Liver (tissue), 9 donors: ENCODE measurements around the gene TIPRL. TPM values are rescaled to one million over a fixed set of nuclear protein-coding genes. Genes with fewer than 3 reads are reported as not detected.

Source experiments
- DNase-seq: peaks from one replicate; pipeline ENCODE4 v3.0.0-alpha.2; 2017; ENCODE audit warnings: low spot score
- H3K27ac ChIP-seq, 2 donors: one replicate each; pipeline ENCODE4 v1.7.0; 2013; ENCODE audit warnings: inconsistent platforms in 2 of 2, low read length in 2 of 2, control low read depth in 1 of 2, low read depth in 1 of 2, mild to moderate bottlenecking in 1 of 2
- H3K27me3 ChIP-seq, 4 donors: one replicate each; pipeline versions ENCODE4 v1.6.1 to v1.7.0; 2013; ENCODE audit warnings: low read length in 3 of 4, inconsistent platforms in 1 of 4, mild to moderate bottlenecking in 1 of 4, moderate library complexity in 1 of 4; ENCODE audit not compliant: control insufficient read depth in 4 of 4, insufficient read depth in 4 of 4
- H3K36me3 ChIP-seq, 4 donors: one replicate each; pipeline versions ENCODE4 v1.6.1 to v1.7.0; 2013; ENCODE audit warnings: low read length in 3 of 4, mild to moderate bottlenecking in 3 of 4, low read depth in 1 of 4, moderate library complexity in 1 of 4; ENCODE audit not compliant: control insufficient read depth in 4 of 4, insufficient read depth in 3 of 4
- H3K4me1 ChIP-seq, 4 donors: one replicate each; pipeline versions ENCODE4 v1.6.1 to v1.7.0; 2013; ENCODE audit warnings: low read length in 3 of 4, mild to moderate bottlenecking in 3 of 4, moderate library complexity in 1 of 4; ENCODE audit not compliant: control insufficient read depth in 4 of 4, insufficient read depth in 4 of 4
- H3K4me3 ChIP-seq, 3 donors: one replicate each; pipeline versions ENCODE4 v1.6.1 to v1.7.0; 2013; ENCODE audit warnings: low read length in 3 of 3, control low read depth in 1 of 3, low read depth in 1 of 3, mild to moderate bottlenecking in 1 of 3
- H3K9ac ChIP-seq, 2 donors: one replicate each; pipeline ENCODE4 v1.7.0; 2013; ENCODE audit warnings: low read length in 2 of 2, mild to moderate bottlenecking in 2 of 2, moderate library complexity in 2 of 2, control low read depth in 1 of 2, low read depth in 1 of 2
- H3K9me3 ChIP-seq, 4 donors: one replicate each; pipeline versions ENCODE4 v1.6.1 to v1.7.0; 2013; ENCODE audit warnings: low read length in 3 of 4; ENCODE audit not compliant: control insufficient read depth in 4 of 4
- EGR1 ChIP-seq, 2 donors: IDR thresholded peaks; 2 replicates each; pipeline ENCODE4 v1.6.1; 2016 to 2018; ENCODE audit warnings: antibody characterized with exemption in 2 of 2, low read depth in 2 of 2
- FOXA1 ChIP-seq: IDR thresholded peaks from 2 replicates; pipeline ENCODE4 v1.6.1; 2016; ENCODE audit warnings: antibody characterized with exemption
- GABPA ChIP-seq, 2 donors: IDR thresholded peaks in 1 of 2; conservative IDR thresholded peaks in 1 of 2; 2 replicates each; pipeline ENCODE4 v1.6.1; 2016; ENCODE audit warnings: antibody characterized with exemption in 2 of 2, mild to moderate bottlenecking in 1 of 2, moderate library complexity in 1 of 2
- HNF4A ChIP-seq, 2 donors: conservative IDR thresholded peaks; 2 replicates each; pipeline ENCODE4 v1.6.1; 2016; ENCODE audit warnings: antibody characterized with exemption in 2 of 2, mild to moderate bottlenecking in 2 of 2
- NR2F2 ChIP-seq: IDR thresholded peaks from 2 replicates; pipeline ENCODE4 v1.6.1; 2016; ENCODE audit warnings: antibody characterized with exemption
- RAD21 ChIP-seq, 2 donors: IDR thresholded peaks; 2 replicates each; pipeline ENCODE4 v1.6.1; 2016; ENCODE audit warnings: antibody characterized with exemption in 2 of 2, mild to moderate bottlenecking in 2 of 2
- REST ChIP-seq: IDR thresholded peaks from 2 replicates; pipeline ENCODE4 v1.6.1; 2016; ENCODE audit warnings: antibody characterized with exemption, mild to moderate bottlenecking
- RXRA ChIP-seq, 2 donors: IDR thresholded peaks; 2 replicates each; pipeline ENCODE4 v1.6.1; 2017 to 2018; ENCODE audit warnings: antibody characterized with exemption in 2 of 2, mild to moderate bottlenecking in 1 of 2
- SP1 ChIP-seq: IDR thresholded peaks from 2 replicates; pipeline ENCODE4 v1.6.1; 2018; ENCODE audit warnings: antibody characterized with exemption, mild to moderate bottlenecking
- TAF1 ChIP-seq: conservative IDR thresholded peaks from 2 replicates; pipeline ENCODE4 v1.6.1; 2016; ENCODE audit warnings: antibody characterized with exemption, mild to moderate bottlenecking
- YY1 ChIP-seq: IDR thresholded peaks from 2 replicates; pipeline ENCODE4 v1.6.1; 2016; ENCODE audit warnings: antibody characterized with exemption, mild to moderate bottlenecking
- ZBTB33 ChIP-seq: IDR thresholded peaks from 2 replicates; pipeline ENCODE4 v1.6.1; 2016; ENCODE audit warnings: antibody characterized with exemption
- WGBS: extraction: QIAGEN DNeasy Blood & Tissue Kit; methylation state at CpG from one replicate; pipeline ENCODE4 v1.1.7; 2013; 5-methylcytosine and 5-hydroxymethylcytosine counted together
- polyA plus RNA-seq, 2 donors: library from polyadenylated mRNA; stranded (reverse) in 1 of 2; unstranded in 1 of 2; fragments of 200-250 nt in 1 of 2; fragments of >200 nt in 1 of 2; fragmentation: Nextera tagmentation in 1 of 2; extraction: Ambion mirVana in 1 of 2; gene quantifications; one replicate each; pipeline versions ENCODE4 v1.2.1 to v1.2.3, GENCODE V29; 2013 to 2015
- total RNA-seq, 2 donors: library from RNA; depleted of rRNA; stranded (reverse); fragments of >200 nt; gene quantifications; one replicate each; pipeline ENCODE4 v1.2.3, GENCODE V29; 2014
- TF ChIP-seq, protein P1 (sequence below): IDR thresholded peaks from 2 replicates; pipeline ENCODE4 v1.6.1; 2016; ENCODE audit warnings: antibody characterized with exemption
- TF ChIP-seq, protein P2 (sequence below): fragments of 150-350 bp; IDR thresholded peaks from 2 replicates; pipeline ENCODE4 v1.5.1; 2017; ENCODE audit warnings: improper control_type of control experiment, low read depth, low read length; ENCODE audit not compliant: missing input control
- donor health status: healthy.
- donor health status: healthy.
- donor health status: healthy.
- donor health status: healthy.
- donor health status: healthy.

TIPRL gene
- total and polyA plus RNA-seq, 4 donors, result 11.2 to 20.0 (median 13.0) TPM

DNA sequence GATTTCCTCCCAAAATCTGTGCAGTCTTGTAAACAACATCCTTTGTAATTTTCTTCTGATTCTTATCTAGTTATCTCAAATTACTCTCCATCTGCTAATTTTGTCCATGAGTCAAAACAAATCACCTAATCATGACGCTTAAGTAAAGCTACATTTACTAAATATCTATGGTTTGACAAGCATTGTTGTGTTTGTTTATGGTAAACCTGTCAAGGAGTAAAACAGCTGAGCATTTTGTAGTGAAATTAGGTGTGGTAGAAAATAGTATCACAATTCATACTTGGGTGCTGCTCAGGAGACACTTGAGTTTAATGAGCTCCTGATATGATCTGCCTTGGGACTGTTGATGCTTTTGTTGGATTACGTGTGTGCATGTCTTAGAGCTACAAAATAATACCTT, 11.6 kb downstream of the TIPRL start:
- no peak for DNase-seq
- Histone ChIP-seq H3K4me1 (no peaks in the 10 kb centered on the region), H3K4me3 (no peak overlapping the region), H3K9me3 (no peaks in the 10 kb centered on the region), H3K27me3 (no peaks in the 10 kb centered on the region), H3K36me3 (peaks cover 4 to 28% (median 18%) of the 10 kb centered on the region in 4 donors), H3K9ac (no peak overlapping the region), H3K27ac (no peak overlapping the region)
- WGBS, result 97% methylated on average over 2 of the region's 2 CpGs
- TF ChIP-seq, protein P1, sequence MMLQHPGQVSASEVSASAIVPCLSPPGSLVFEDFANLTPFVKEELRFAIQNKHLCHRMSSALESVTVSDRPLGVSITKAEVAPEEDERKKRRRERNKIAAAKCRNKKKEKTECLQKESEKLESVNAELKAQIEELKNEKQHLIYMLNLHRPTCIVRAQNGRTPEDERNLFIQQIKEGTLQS, result no peak
- no peak for TF ChIP-seq REST
- TF ChIP-seq HNF4A (conservative IDR thresholded peaks at IDR 0.05), result no peak
- TF ChIP-seq SP1, result no peak
- no peak for TF ChIP-seq EGR1 (IDR thresholded peaks at IDR 0.05; ENCODE audit: low read depth in 2 of 2)
- no peak for TF ChIP-seq YY1

DNA sequence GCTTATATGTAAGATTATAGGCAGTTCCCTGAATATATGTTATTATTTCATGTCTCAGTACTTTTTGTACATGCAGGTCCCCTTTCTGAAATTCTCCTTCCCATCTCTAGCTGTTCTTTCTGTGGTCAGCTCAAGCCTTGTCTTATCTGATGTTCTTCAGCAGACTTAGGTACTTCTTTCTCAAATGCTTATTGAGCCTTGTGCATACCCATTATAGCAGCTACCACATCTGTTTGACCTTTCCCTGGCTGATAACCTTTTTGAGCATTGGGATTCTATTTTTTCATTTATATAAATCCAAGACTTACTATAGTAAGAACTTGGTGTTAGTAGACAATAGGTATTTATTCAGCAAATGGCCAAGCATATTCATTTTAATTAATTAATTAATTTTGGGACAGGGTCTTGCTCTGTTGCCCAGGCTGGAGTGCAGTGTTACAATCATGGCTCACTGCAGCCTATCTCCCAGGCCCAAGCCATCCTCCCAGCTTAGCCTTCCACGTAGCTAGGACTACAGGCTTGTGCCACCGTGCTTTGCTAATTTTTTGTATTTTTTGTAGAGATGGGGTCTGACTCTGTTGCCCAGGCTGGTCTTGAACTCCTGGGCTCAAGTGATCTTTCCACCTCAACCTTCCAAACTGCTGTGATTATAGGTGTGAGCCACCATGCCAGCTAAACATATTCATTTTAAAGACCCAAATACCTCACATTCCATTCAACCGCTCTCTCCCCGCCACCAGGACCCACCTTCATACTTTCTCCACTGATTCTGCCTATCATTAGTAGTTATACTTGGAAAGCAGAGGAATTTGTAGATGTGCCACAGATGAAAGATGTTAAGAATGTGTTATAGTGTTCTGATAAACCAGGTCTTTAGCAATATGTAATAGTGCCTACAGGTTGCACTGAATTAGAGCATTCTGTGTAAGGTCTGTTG, 16.7 kb downstream of the TIPRL start:
- Histone ChIP-seq H3K27me3 (no peaks in the 10 kb centered on the region), H3K36me3 (peaks cover 4 to 36% (median 19%) of the 10 kb centered on the region in 4 donors), H3K9me3 (no peaks in the 10 kb centered on the region), H3K4me1 (no peaks in the 10 kb centered on the region), H3K27ac (no peak overlapping the region), H3K9ac (no peak overlapping the region), H3K4me3 (no peak overlapping the region)
- TF ChIP-seq NR2F2 (no peak), RAD21 (IDR thresholded peaks at IDR 0.05) (no peak), RXRA (IDR thresholded peaks at IDR 0.05) (no peak), ZBTB33 (no peak), YY1 (no peak), TAF1 (no peak), FOXA1 (no peak), GABPA (IDR thresholded peaks at IDR 0.05 in 1 of 2, conservative IDR thresholded peaks at IDR 0.05 in 1 of 2) (no peak)
- TF ChIP-seq, protein P2, sequence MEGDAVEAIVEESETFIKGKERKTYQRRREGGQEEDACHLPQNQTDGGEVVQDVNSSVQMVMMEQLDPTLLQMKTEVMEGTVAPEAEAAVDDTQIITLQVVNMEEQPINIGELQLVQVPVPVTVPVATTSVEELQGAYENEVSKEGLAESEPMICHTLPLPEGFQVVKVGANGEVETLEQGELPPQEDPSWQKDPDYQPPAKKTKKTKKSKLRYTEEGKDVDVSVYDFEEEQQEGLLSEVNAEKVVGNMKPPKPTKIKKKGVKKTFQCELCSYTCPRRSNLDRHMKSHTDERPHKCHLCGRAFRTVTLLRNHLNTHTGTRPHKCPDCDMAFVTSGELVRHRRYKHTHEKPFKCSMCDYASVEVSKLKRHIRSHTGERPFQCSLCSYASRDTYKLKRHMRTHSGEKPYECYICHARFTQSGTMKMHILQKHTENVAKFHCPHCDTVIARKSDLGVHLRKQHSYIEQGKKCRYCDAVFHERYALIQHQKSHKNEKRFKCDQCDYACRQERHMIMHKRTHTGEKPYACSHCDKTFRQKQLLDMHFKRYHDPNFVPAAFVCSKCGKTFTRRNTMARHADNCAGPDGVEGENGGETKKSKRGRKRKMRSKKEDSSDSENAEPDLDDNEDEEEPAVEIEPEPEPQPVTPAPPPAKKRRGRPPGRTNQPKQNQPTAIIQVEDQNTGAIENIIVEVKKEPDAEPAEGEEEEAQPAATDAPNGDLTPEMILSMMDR, result no peak
- TF ChIP-seq, protein P1, result no peak
- over 99% methylated on average over 4 of the region's 4 CpGs for WGBS
- no peak for DNase-seq
